Natural killer cell (primary cell): Measurements from ENCODE around the gene PATL1. TPM values are rescaled to one million over a fixed set of nuclear protein-coding genes. Genes with fewer than 3 reads are reported as not detected.
A peak's percentile ranks its signal among the peaks of the same experiment; 100 is the strongest.

Source experiments
- ATAC-seq, 3 donors: fragments of 150-1000 bp in 2 of 3; fragments of 200-7000 bp in 1 of 3; cut with Tn5 transposase; 1 replicate in 1 of 3; 2 replicates in 2 of 3; pipeline ENCODE4 v1.10.0; 2021; ENCODE audit warnings: mild to moderate bottlenecking in 2 of 3, moderate library complexity in 2 of 3
- DNase-seq, 2 donors: peaks; one replicate each; pipeline versions ENCODE4 v3.0.0 to v3.0.0-alpha.2; 2013 to 2021; ENCODE audit warnings: mixed read lengths in 1 of 2
- H3K27ac ChIP-seq: one replicate; pipeline ENCODE4 v1.5.1; 2013; ENCODE audit warnings: mild to moderate bottlenecking, low read length
- H3K27me3 ChIP-seq: one replicate; pipeline ENCODE4 v1.6.1; 2013; ENCODE audit warnings: low read length; ENCODE audit not compliant: control insufficient read depth, insufficient read depth
- H3K36me3 ChIP-seq: one replicate; pipeline ENCODE4 v1.6.1; 2013; ENCODE audit warnings: low read length; ENCODE audit not compliant: control insufficient read depth, insufficient read depth
- H3K4me1 ChIP-seq: one replicate; pipeline ENCODE4 v1.6.1; 2013; ENCODE audit warnings: low read length; ENCODE audit not compliant: control insufficient read depth, insufficient read depth
- H3K4me3 ChIP-seq: one replicate; pipeline ENCODE4 v1.5.1; 2013; ENCODE audit warnings: low read length
- H3K9me3 ChIP-seq: one replicate; pipeline ENCODE4 v1.6.1; 2013; ENCODE audit warnings: low read length; ENCODE audit not compliant: control insufficient read depth, insufficient read depth
- H3K27ac Mint-ChIP-seq, 2 donors: one replicate each; pipeline ENCODE4 v1.8.0; 2022; ENCODE audit warnings: mild to moderate bottlenecking in 2 of 2, mixed read lengths in 2 of 2, moderate library complexity in 1 of 2
- H3K27me3 Mint-ChIP-seq, 2 donors: one replicate each; pipeline ENCODE4 v1.8.0; 2022; ENCODE audit warnings: low read depth in 2 of 2, mixed read lengths in 2 of 2
- H3K36me3 Mint-ChIP-seq: one replicate; pipeline ENCODE4 v1.8.0; 2022; ENCODE audit warnings: mixed read lengths
- H3K4me1 Mint-ChIP-seq, 2 donors: one replicate each; pipeline ENCODE4 v1.8.0; 2022; ENCODE audit warnings: mixed read lengths in 2 of 2
- H3K4me3 Mint-ChIP-seq: one replicate; pipeline ENCODE4 v1.8.0; 2022; ENCODE audit warnings: mild to moderate bottlenecking, moderate library complexity, mixed read lengths
- H3K9me3 Mint-ChIP-seq, 2 donors: one replicate each; pipeline ENCODE4 v1.8.0; 2022; ENCODE audit warnings: mixed read lengths in 2 of 2
- whole genome bisulfite sequencing: methylation state at CpG from one replicate; pipeline ENCODE4 v1.1.7; 2013; ENCODE audit warnings: missing lambda C conversion rate; ENCODE audit not compliant: insufficient coverage; 5-methylcytosine and 5-hydroxymethylcytosine counted together
- intact Hi-C: fragments of 100-400 bp; cut with micrococcal nuclease; formaldehyde crosslinking; loops from one replicate; pipeline ENCODE4 v1.14.2; 2022
- total RNA-seq, 4 donors: library from RNA; stranded (reverse); fragments of 120-200 nt in 1 of 4; gene quantifications; one replicate each; pipeline versions ENCODE4 v1.2.3 to v1.2.4, GENCODE V29; 2013 to 2022
- TF ChIP-seq, protein P1 (sequence below): fragments of 200-600 bp; IDR thresholded peaks from one replicate; pipeline ENCODE4 v1.8.0; 2022; ENCODE audit warnings: antibody characterized with exemption

The PATL1 gene
- total RNA-seq, 3 donors from 2014 or later (not counting 1 experiment from before 2014, with no cell fraction given) = 56.8 to 69.4 (median 58.1) TPM

DNA sequence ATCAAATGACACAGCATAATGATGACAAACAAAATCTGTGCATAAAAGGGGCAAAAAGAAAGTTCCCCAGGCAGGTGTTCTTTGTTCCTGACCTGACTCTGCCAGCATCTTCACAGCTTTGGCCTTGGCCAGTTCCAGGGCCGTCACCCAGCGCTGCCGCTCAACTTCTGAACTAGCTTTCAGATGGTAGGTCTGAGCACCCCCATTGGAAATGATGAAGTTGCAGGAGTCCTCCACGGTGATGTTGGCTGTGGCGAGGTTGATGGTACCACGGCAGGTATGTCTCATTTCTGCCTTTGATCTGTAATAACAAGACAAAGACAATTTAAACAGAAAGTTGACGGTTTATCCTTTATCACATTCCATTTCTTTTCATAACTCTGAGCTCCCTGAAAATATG is 58.5 kb downstream of the PATL1 start:
- peaks cover 52% of the 10 kb centered on the region for H3K36me3 ChIP-seq
- peaks cover 11% of the 10 kb centered on the region for H3K4me1 ChIP-seq
- Mint-ChIP-seq H3K4me3 (no peak overlapping the region), H3K27me3 (no peaks in the 10 kb centered on the region), H3K36me3 (peaks cover 24% of the 10 kb centered on the region), H3K9me3 (no peaks in the 10 kb centered on the region), H3K27ac (no peak overlapping the region), H3K4me1 (peaks cover 50 to 52% of the 10 kb centered on the region in 2 donors)
- no peaks in the 10 kb centered on the region for H3K9me3 ChIP-seq
- no peak for DNase-seq
- H3K4me3 ChIP-seq = no peak overlapping the region
- no peak overlapping the region for H3K27ac ChIP-seq
- no peak for ATAC-seq
- 90% methylated on average over 7 of the region's 7 CpGs for WGBS
- intact Hi-C loops = no loop called here
- TF ChIP-seq, protein P1, sequence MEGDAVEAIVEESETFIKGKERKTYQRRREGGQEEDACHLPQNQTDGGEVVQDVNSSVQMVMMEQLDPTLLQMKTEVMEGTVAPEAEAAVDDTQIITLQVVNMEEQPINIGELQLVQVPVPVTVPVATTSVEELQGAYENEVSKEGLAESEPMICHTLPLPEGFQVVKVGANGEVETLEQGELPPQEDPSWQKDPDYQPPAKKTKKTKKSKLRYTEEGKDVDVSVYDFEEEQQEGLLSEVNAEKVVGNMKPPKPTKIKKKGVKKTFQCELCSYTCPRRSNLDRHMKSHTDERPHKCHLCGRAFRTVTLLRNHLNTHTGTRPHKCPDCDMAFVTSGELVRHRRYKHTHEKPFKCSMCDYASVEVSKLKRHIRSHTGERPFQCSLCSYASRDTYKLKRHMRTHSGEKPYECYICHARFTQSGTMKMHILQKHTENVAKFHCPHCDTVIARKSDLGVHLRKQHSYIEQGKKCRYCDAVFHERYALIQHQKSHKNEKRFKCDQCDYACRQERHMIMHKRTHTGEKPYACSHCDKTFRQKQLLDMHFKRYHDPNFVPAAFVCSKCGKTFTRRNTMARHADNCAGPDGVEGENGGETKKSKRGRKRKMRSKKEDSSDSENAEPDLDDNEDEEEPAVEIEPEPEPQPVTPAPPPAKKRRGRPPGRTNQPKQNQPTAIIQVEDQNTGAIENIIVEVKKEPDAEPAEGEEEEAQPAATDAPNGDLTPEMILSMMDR = no peak
- no peaks in the 10 kb centered on the region for H3K27me3 ChIP-seq

DNA sequence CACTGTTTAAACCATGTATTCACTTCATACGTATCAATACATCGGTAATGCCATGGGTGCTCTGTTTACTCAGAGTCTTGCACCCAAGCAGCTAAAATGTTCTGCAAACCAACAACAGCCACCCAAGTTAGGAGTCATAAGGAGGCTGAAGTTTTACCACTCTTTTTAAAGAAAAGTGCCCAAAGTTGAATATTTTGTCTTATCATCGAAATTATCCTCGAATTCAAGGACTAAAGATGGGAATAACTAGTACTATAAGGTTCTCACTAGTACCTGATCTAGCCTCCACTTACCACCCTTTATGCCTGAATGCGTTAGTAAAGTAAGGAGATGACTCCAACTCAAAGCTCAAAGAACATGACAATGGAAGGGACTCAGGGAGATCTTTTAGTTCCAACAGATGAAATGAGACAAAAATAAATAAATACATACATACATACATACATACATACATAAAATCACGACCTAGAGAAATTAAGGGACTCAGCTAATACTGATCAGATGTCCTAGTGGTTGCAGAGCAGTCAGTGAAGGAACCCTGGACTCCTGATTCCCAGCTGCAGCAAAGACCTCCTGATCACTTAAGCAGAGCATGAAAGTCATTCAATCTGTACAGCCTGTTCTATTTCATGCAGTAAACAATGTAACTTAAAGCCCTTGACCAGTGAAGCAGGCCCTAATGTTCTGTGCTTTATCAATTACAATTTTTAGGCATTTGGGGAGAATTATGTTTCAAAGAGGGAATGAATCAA is 61.0 kb downstream of the PATL1 start:
- intact Hi-C loops = no loop called here

DNA sequence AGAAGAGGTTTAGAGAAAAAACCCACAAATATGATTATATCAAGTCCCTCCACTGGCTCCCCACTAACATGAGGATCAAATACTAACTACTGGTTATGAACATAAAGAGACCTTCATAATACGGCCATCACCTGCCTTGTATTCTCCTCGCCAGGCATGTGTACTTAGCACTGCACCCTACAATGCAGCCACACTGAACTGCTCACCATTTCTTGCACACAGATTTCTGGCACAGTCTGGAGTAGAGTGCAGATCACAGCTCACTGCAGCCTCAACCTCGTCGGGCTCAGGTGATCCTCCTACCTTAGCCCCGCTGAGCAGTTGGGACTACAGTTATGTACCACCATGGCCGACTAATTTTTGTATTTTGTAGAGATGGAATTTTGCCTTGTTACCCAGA is 66.4 kb downstream of the PATL1 start:
- H3K36me3 Mint-ChIP-seq = peaks cover 43% of the 10 kb centered on the region
- H3K27me3 Mint-ChIP-seq = no peaks in the 10 kb centered on the region
- peaks cover 17 to 23% of the 10 kb centered on the region in 2 donors for H3K4me1 Mint-ChIP-seq
- TF ChIP-seq, protein P1 = no peak
- Histone ChIP-seq H3K27ac (no peak overlapping the region), H3K4me1 (no peaks in the 10 kb centered on the region), H3K27me3 (no peaks in the 10 kb centered on the region), H3K36me3 (peaks cover 87% of the 10 kb centered on the region), H3K4me3 (no peak overlapping the region), H3K9me3 (no peaks in the 10 kb centered on the region)
- intact Hi-C loops = no loop called here
- no peak for DNase-seq
- no peak for ATAC-seq
- WGBS = over 99% methylated on average over 6 of the region's 6 CpGs
- H3K9me3 Mint-ChIP-seq = no peaks in the 10 kb centered on the region
- H3K27ac Mint-ChIP-seq = peak overlapping the region in 1 of 2 donors; percentile 14
- no peak overlapping the region for H3K4me3 Mint-ChIP-seq

More for the DNA sequence above, 61.0 kb downstream of the PATL1 start:
- no peaks in the 10 kb centered on the region for H3K27me3 Mint-ChIP-seq
- H3K4me1 Mint-ChIP-seq = peaks cover 37 to 38% of the 10 kb centered on the region in 2 donors
- Histone ChIP-seq H3K4me3 (no peak overlapping the region), H3K27me3 (no peaks in the 10 kb centered on the region), H3K4me1 (no peaks in the 10 kb centered on the region), H3K9me3 (no peaks in the 10 kb centered on the region), H3K27ac (no peak overlapping the region), H3K36me3 (peaks cover 68% of the 10 kb centered on the region)
- ATAC-seq = no peak
- H3K9me3 Mint-ChIP-seq = no peaks in the 10 kb centered on the region
- no peak overlapping the region for H3K4me3 Mint-ChIP-seq
- H3K27ac Mint-ChIP-seq = no peak overlapping the region
- TF ChIP-seq, protein P1 = no peak
- DNase-seq = no peak
- 100% methylated on average over 3 of the region's 6 CpGs for WGBS
- peaks cover 24% of the 10 kb centered on the region for H3K36me3 Mint-ChIP-seq
